Measurements from ENCODE around the gene PPP1CA. TPM values are rescaled to one million over a fixed set of nuclear protein-coding genes. Genes with fewer than 3 reads are reported as not detected.

PPP1CA gene
- total RNA-seq, 1 experiment from 2014 or later: 384 TPM

GRCh38 chr11:67423466-67423865 lies 21.8 kb upstream of the PPP1CA start:
- H3K27ac Mint-ChIP-seq (ENCODE audit: unreplicated experiment): no peak overlapping the region
- CTCF ChIA-PET: interaction anchor here (1.0 to 2.2 kb wide), 2 partner anchors 20 to 22 kb away, joined by 3 to 11 read pairs; partner anchors contain the start of genes CORO1B and PPP1CA
- Histone ChIP-seq H3K36me3 (ENCODE audit: control insufficient read depth, insufficient read depth, low read length) (no peaks in the 10 kb centered on the region), H3K9me3 (no peaks in the 10 kb centered on the region), H3K4me1 (peaks cover 13% of the 10 kb centered on the region), H3K27me3 (replicated peaks; ENCODE audit: control insufficient read depth, insufficient read depth, low read length) (no peaks in the 10 kb centered on the region), H3K4me3 (ENCODE audit: low read depth, low read length) (no peak overlapping the region)
- POLR2A ChIA-PET: no interaction called here
- H3K4me1 Mint-ChIP-seq (ENCODE audit: low read depth, unreplicated experiment): peaks cover 25% of the 10 kb centered on the region
- no TSS peak for BruUV-seq (replicated peaks)
- intact Hi-C loops (cut with micrococcal nuclease; ENCODE audit: unreplicated experiment): no loop called here
- H3K36me3 Mint-ChIP-seq (ENCODE audit: insufficient read depth, unreplicated experiment): peaks cover 31% of the 10 kb centered on the region
- no peak for DNase-seq
- H3K9me3 Mint-ChIP-seq (ENCODE audit: unreplicated experiment): no peaks in the 10 kb centered on the region
- no peak overlapping the region for H3K4me3 Mint-ChIP-seq (ENCODE audit: unreplicated experiment)
- no peak for TF ChIP-seq CTCF (IDR thresholded peaks at IDR 0.05; ENCODE audit: insufficient read depth in 1 of 2, low read depth in 1 of 2, low read length in 1 of 2, severe bottlenecking in 1 of 2, unreplicated experiment in 1 of 2)
- H3K27me3 Mint-ChIP-seq (ENCODE audit: insufficient read depth, unreplicated experiment): no peaks in the 10 kb centered on the region

- ChIA-PET CTCF (interaction anchor here (0.6 to 2.2 kb wide), 3 partner anchors 20 to 580 kb away, joined by 3 to 11 read pairs (median 3); partner anchors contain the start of genes CORO1B and PPP1CA), POLR2A (interaction anchor here (0.6 kb wide), 1 partner anchor 753 kb away, joined by 3 read pairs; no protein-coding TSS in a partner anchor)
- Mint-ChIP-seq H3K27me3 (ENCODE audit: insufficient read depth, unreplicated experiment) (no peaks in the 10 kb centered on the region), H3K4me1 (ENCODE audit: low read depth, unreplicated experiment) (peaks cover 25% of the 10 kb centered on the region), H3K9me3 (ENCODE audit: unreplicated experiment) (no peaks in the 10 kb centered on the region), H3K4me3 (ENCODE audit: unreplicated experiment) (peak overlapping the region; percentile 12), H3K36me3 (ENCODE audit: insufficient read depth, unreplicated experiment) (peaks cover 25% of the 10 kb centered on the region), H3K27ac (ENCODE audit: unreplicated experiment) (peak overlapping the region; percentile 37)
- H3K36me3 ChIP-seq (ENCODE audit: control insufficient read depth, insufficient read depth, low read length): no peaks in the 10 kb centered on the region
- no peak for TF ChIP-seq CTCF (IDR thresholded peaks at IDR 0.05; ENCODE audit: insufficient read depth in 1 of 2, low read depth in 1 of 2, low read length in 1 of 2, severe bottlenecking in 1 of 2, unreplicated experiment in 1 of 2)
- intact Hi-C loops (cut with micrococcal nuclease; ENCODE audit: unreplicated experiment): no loop called here
- H3K27me3 ChIP-seq (replicated peaks; ENCODE audit: control insufficient read depth, insufficient read depth, low read length): no peaks in the 10 kb centered on the region
- DNase-seq: no peak
- H3K9me3 ChIP-seq: no peaks in the 10 kb centered on the region
- peaks cover 13% of the 10 kb centered on the region for H3K4me1 ChIP-seq
- no peak overlapping the region for H3K4me3 ChIP-seq (ENCODE audit: low read depth, low read length)
- BruUV-seq (replicated peaks): no TSS peak
Measured at GRCh38 chr11:67422891-67423290, 21.2 kb upstream of the PPP1CA start.

- Histone ChIP-seq H3K4me3 (ENCODE audit: low read depth, low read length) (peak overlapping the region; percentile 18), H3K36me3 (ENCODE audit: control insufficient read depth, insufficient read depth, low read length) (no peaks in the 10 kb centered on the region), H3K27me3 (replicated peaks; ENCODE audit: control insufficient read depth, insufficient read depth, low read length) (no peaks in the 10 kb centered on the region), H3K9me3 (no peaks in the 10 kb centered on the region), H3K4me1 (peaks cover 13% of the 10 kb centered on the region)
- Mint-ChIP-seq H3K27me3 (ENCODE audit: insufficient read depth, unreplicated experiment) (no peaks in the 10 kb centered on the region), H3K27ac (ENCODE audit: unreplicated experiment) (peak overlapping the region; percentile 68), H3K4me3 (ENCODE audit: unreplicated experiment) (peak overlapping the region; percentile 71), H3K9me3 (ENCODE audit: unreplicated experiment) (no peaks in the 10 kb centered on the region), H3K4me1 (ENCODE audit: low read depth, unreplicated experiment) (peaks cover 25% of the 10 kb centered on the region), H3K36me3 (ENCODE audit: insufficient read depth, unreplicated experiment) (peaks cover 23% of the 10 kb centered on the region)
- POLR2A ChIA-PET: interaction anchor here (0.5 to 1.7 kb wide), 5 partner anchors 14 to 68 kb away, joined by 3 to 18 read pairs (median 3); partner anchors contain the start of genes AIP, POLD4 and PPP1CA
- intact Hi-C loops (cut with micrococcal nuclease; ENCODE audit: unreplicated experiment): loop anchor here (1.0 to 2.0 kb wide), 4 partner anchors 9 to 47 kb away; partner anchors contain the start of gene TMEM134
- CTCF ChIA-PET: interaction anchor here (2.0 to 4.1 kb wide), 2 partner anchors 20 to 30 kb away, joined by 9 to 45 read pairs; partner anchors contain the start of genes PPP1CA and RAD9A
- no peak for DNase-seq
- BruUV-seq (replicated peaks): TSS peak; percentile 68
- no peak for TF ChIP-seq CTCF (IDR thresholded peaks at IDR 0.05; ENCODE audit: insufficient read depth in 1 of 2, low read depth in 1 of 2, low read length in 1 of 2, severe bottlenecking in 1 of 2, unreplicated experiment in 1 of 2)
Measured at GRCh38 chr11:67421430-67422031, 19.9 kb upstream of the PPP1CA start.

Data from Caco-2 (cell line).